ENCODE results near the gene TSACC.
"Not testable (repeated sequence)": the region's sequence is repeated elsewhere in the genome, so short reads cannot be mapped to it uniquely, and the experiment has no call there.

The TSACC gene

GRCh38 chr1:156368157-156368658, 29.9 kb downstream of the TSACC start:
- no peaks in the 10 kb centered on the region for H3K4me1 ChIP-seq (ENCODE audit: control insufficient read depth, insufficient read depth, low read length)
- peaks cover 26% of the 10 kb centered on the region for H3K27me3 ChIP-seq (ENCODE audit: control insufficient read depth, insufficient read depth, low read length)
- H3K4me3 ChIP-seq (ENCODE audit: low read depth, low read length), result no peak overlapping the region
- no peak overlapping the region for H3K9ac ChIP-seq (ENCODE audit: low read depth, low read length)
- no peaks in the 10 kb centered on the region for H3K36me3 ChIP-seq (ENCODE audit: control insufficient read depth, insufficient read depth, low read length)
- no peaks in the 10 kb centered on the region for H3K9me3 ChIP-seq (ENCODE audit: control insufficient read depth, insufficient read depth, low read length)

- Histone ChIP-seq H3K36me3 (ENCODE audit: control insufficient read depth, insufficient read depth, low read length) (no peaks in the 10 kb centered on the region), H3K4me1 (ENCODE audit: control insufficient read depth, insufficient read depth, low read length) (no peaks in the 10 kb centered on the region), H3K9me3 (ENCODE audit: control insufficient read depth, insufficient read depth, low read length) (no peaks in the 10 kb centered on the region), H3K27me3 (ENCODE audit: control insufficient read depth, insufficient read depth, low read length) (peaks cover 26% of the 10 kb centered on the region), H3K4me3 (ENCODE audit: low read depth, low read length) (peak within 1 kb of the TSS; percentile 59), H3K9ac (ENCODE audit: low read depth, low read length) (peak within 1 kb of the TSS; percentile 37)
Measured at GRCh38 chr1:156368889-156369684, 30.8 kb downstream of the TSACC start, which contains the start of gene RHBG. RHBG (plus strand) TSS chr1:156369211; CDS start chr1:156369250, 39 bp downstream.

GRCh38 chr1:156369685-156370286, 31.5 kb downstream of the TSACC start:
- H3K27me3 ChIP-seq (ENCODE audit: control insufficient read depth, insufficient read depth, low read length), result peaks cover 26% of the 10 kb centered on the region
- not testable (repeated sequence) for H3K36me3 ChIP-seq (ENCODE audit: control insufficient read depth, insufficient read depth, low read length); H3K9me3 ChIP-seq (ENCODE audit: control insufficient read depth, insufficient read depth, low read length); H3K9ac ChIP-seq (ENCODE audit: low read depth, low read length); H3K4me1 ChIP-seq (ENCODE audit: control insufficient read depth, insufficient read depth, low read length)
- peak overlapping the region; percentile 59 for H3K4me3 ChIP-seq (ENCODE audit: low read depth, low read length)

- Histone ChIP-seq H3K9ac (ENCODE audit: low read depth, low read length) (no peak overlapping the region), H3K4me1 (ENCODE audit: control insufficient read depth, insufficient read depth, low read length) (no peaks in the 10 kb centered on the region), H3K9me3 (ENCODE audit: control insufficient read depth, insufficient read depth, low read length) (no peaks in the 10 kb centered on the region), H3K27me3 (ENCODE audit: control insufficient read depth, insufficient read depth, low read length) (peaks cover 26% of the 10 kb centered on the region), H3K36me3 (ENCODE audit: control insufficient read depth, insufficient read depth, low read length) (no peaks in the 10 kb centered on the region), H3K4me3 (ENCODE audit: low read depth, low read length) (no peak overlapping the region)
Measured at GRCh38 chr1:156371553-156372264, 33.4 kb downstream of the TSACC start.

- Histone ChIP-seq H3K4me1 (ENCODE audit: control insufficient read depth, insufficient read depth, low read length) (no peaks in the 10 kb centered on the region), H3K36me3 (ENCODE audit: control insufficient read depth, insufficient read depth, low read length) (no peaks in the 10 kb centered on the region), H3K9ac (ENCODE audit: low read depth, low read length) (no peak overlapping the region), H3K4me3 (ENCODE audit: low read depth, low read length) (no peak overlapping the region), H3K9me3 (ENCODE audit: control insufficient read depth, insufficient read depth, low read length) (no peaks in the 10 kb centered on the region), H3K27me3 (ENCODE audit: control insufficient read depth, insufficient read depth, low read length) (peaks cover 26% of the 10 kb centered on the region)
Measured at GRCh38 chr1:156372265-156372586, 33.9 kb downstream of the TSACC start.

GRCh38 chr1:156372876-156373275, 34.5 kb downstream of the TSACC start:
- Histone ChIP-seq H3K9me3 (ENCODE audit: control insufficient read depth, insufficient read depth, low read length) (no peaks in the 10 kb centered on the region), H3K4me1 (ENCODE audit: control insufficient read depth, insufficient read depth, low read length) (no peaks in the 10 kb centered on the region), H3K9ac (ENCODE audit: low read depth, low read length) (no peak overlapping the region), H3K27me3 (ENCODE audit: control insufficient read depth, insufficient read depth, low read length) (peaks cover 22% of the 10 kb centered on the region), H3K4me3 (ENCODE audit: low read depth, low read length) (no peak overlapping the region), H3K36me3 (ENCODE audit: control insufficient read depth, insufficient read depth, low read length) (no peaks in the 10 kb centered on the region)

- no peaks in the 10 kb centered on the region for H3K4me1 ChIP-seq (ENCODE audit: control insufficient read depth, insufficient read depth, low read length)
- no peak overlapping the region for H3K9ac ChIP-seq (ENCODE audit: low read depth, low read length)
- no peaks in the 10 kb centered on the region for H3K9me3 ChIP-seq (ENCODE audit: control insufficient read depth, insufficient read depth, low read length)
- no peak overlapping the region for H3K4me3 ChIP-seq (ENCODE audit: low read depth, low read length)
- no peaks in the 10 kb centered on the region for H3K36me3 ChIP-seq (ENCODE audit: control insufficient read depth, insufficient read depth, low read length)
- H3K27me3 ChIP-seq (ENCODE audit: control insufficient read depth, insufficient read depth, low read length), result peaks cover 16% of the 10 kb centered on the region
Measured at GRCh38 chr1:156373546-156373945, 35.2 kb downstream of the TSACC start.

GRCh38 chr1:156376146-156376545, 37.8 kb downstream of the TSACC start:
- H3K4me3 ChIP-seq (ENCODE audit: low read depth, low read length), result no peak overlapping the region
- no peak overlapping the region for H3K9ac ChIP-seq (ENCODE audit: low read depth, low read length)
- H3K36me3 ChIP-seq (ENCODE audit: control insufficient read depth, insufficient read depth, low read length), result no peaks in the 10 kb centered on the region
- peaks cover 3% of the 10 kb centered on the region for H3K4me1 ChIP-seq (ENCODE audit: control insufficient read depth, insufficient read depth, low read length)
- no peaks in the 10 kb centered on the region for H3K9me3 ChIP-seq (ENCODE audit: control insufficient read depth, insufficient read depth, low read length)
- H3K27me3 ChIP-seq (ENCODE audit: control insufficient read depth, insufficient read depth, low read length), result peaks cover 4% of the 10 kb centered on the region

GRCh38 chr1:156376958-156377919, 38.9 kb downstream of the TSACC start:
- H3K4me1 ChIP-seq (ENCODE audit: control insufficient read depth, insufficient read depth, low read length), result peaks cover 3% of the 10 kb centered on the region
- H3K9ac ChIP-seq (ENCODE audit: low read depth, low read length), result no peak overlapping the region
- no peaks in the 10 kb centered on the region for H3K36me3 ChIP-seq (ENCODE audit: control insufficient read depth, insufficient read depth, low read length)
- H3K9me3 ChIP-seq (ENCODE audit: control insufficient read depth, insufficient read depth, low read length), result no peaks in the 10 kb centered on the region
- H3K27me3 ChIP-seq (ENCODE audit: control insufficient read depth, insufficient read depth, low read length), result peaks cover 3% of the 10 kb centered on the region
- H3K4me3 ChIP-seq (ENCODE audit: low read depth, low read length), result no peak overlapping the region

- no peaks in the 10 kb centered on the region for H3K36me3 ChIP-seq (ENCODE audit: control insufficient read depth, insufficient read depth, low read length)
- H3K4me3 ChIP-seq (ENCODE audit: low read depth, low read length), result no peak overlapping the region
- H3K9ac ChIP-seq (ENCODE audit: low read depth, low read length), result no peak overlapping the region
- peaks cover 3% of the 10 kb centered on the region for H3K4me1 ChIP-seq (ENCODE audit: control insufficient read depth, insufficient read depth, low read length)
- no peaks in the 10 kb centered on the region for H3K9me3 ChIP-seq (ENCODE audit: control insufficient read depth, insufficient read depth, low read length)
- H3K27me3 ChIP-seq (ENCODE audit: control insufficient read depth, insufficient read depth, low read length), result peaks cover 5% of the 10 kb centered on the region
Measured at GRCh38 chr1:156378557-156378956, 40.2 kb downstream of the TSACC start.
